ENCODE measurements around the gene TRMT5.
A peak's percentile ranks its signal among the peaks of the same experiment; 100 is the strongest.

TRMT5 gene

GRCh38 chr14:60980811-60981632 is at the start of gene TRMT5, which contains the start of gene SLC38A6:
TRMT5 (minus strand) TSS chr14:60981079; CDS start chr14:60980973, 106 bp downstream.
SLC38A6 (plus strand) TSS chr14:60981245; CDS start chr14:60981278, 33 bp downstream.
- peak within 1 kb of the TSS; percentile 90 for H3K4me3 ChIP-seq (ENCODE audit: low read length)
- peak within 1 kb of the TSS; percentile 90 for H2AFZ ChIP-seq (ENCODE audit: low read length)
- no peaks in the 10 kb centered on the region for H3K9me3 ChIP-seq (replicated peaks; ENCODE audit: insufficient read depth, low read length)
- H3K4me2 ChIP-seq (ENCODE audit: low read depth, low read length), result peak within 1 kb of the TSS; percentile 77
- no peaks in the 10 kb centered on the region for H4K20me1 ChIP-seq (ENCODE audit: insufficient read depth, low read length)
- peak within 1 kb of the TSS; percentile 65 for H3K9ac ChIP-seq (ENCODE audit: low read length)
- no peaks in the 10 kb centered on the region for H3K36me3 ChIP-seq (replicated peaks; ENCODE audit: insufficient read depth, low read length)
- H3F3A ChIP-seq (ENCODE audit: insufficient read depth, low read length), result no peaks in the 10 kb centered on the region
- DNase-seq, result peak; percentile 54
- H3K4me1 ChIP-seq (ENCODE audit: low read length), result 0 out of 2 replicates have a peak, but pooled peaks cover 3% of the 10 kb centered on the region
- no peak for TF ChIP-seq CTCF (IDR thresholded peaks at IDR 0.05; ENCODE audit: low read length)
- no peak for TF ChIP-seq EZH2 (optimal IDR thresholded peaks at IDR 0.05; ENCODE audit: low read depth, low read length)
- TF ChIP-seq EZH2phosphoT487 (IDR thresholded peaks at IDR 0.05; ENCODE audit: low read length), result no peak
- H3K27ac ChIP-seq (ENCODE audit: low read length), result peak within 1 kb of the TSS; percentile 10; the same call in 1 of the 2 replicates
- H3K9me2 ChIP-seq (replicated peaks; ENCODE audit: insufficient read depth, low read length), result no peaks in the 10 kb centered on the region
- H3K27me3 ChIP-seq (replicated peaks; ENCODE audit: insufficient read depth, low read length), result no peaks in the 10 kb centered on the region
- H3K79me2 ChIP-seq (ENCODE audit: low read length), result no peaks in the 10 kb centered on the region

GRCh38 chr14:61026526-61026925 is 45.6 kb upstream of the TRMT5 start:
- H3K9me3 ChIP-seq (replicated peaks; ENCODE audit: insufficient read depth, low read length), result no peaks in the 10 kb centered on the region
- no peak overlapping the region for H3K4me2 ChIP-seq (ENCODE audit: low read depth, low read length)

More at GRCh38 chr14:61026526-61026925, 45.6 kb upstream of the TRMT5 start:
- H3K9ac ChIP-seq (ENCODE audit: low read length), result no peak overlapping the region
- no peak for TF ChIP-seq EZH2 (optimal IDR thresholded peaks at IDR 0.05; ENCODE audit: low read depth, low read length)
- no peak for TF ChIP-seq EZH2phosphoT487 (IDR thresholded peaks at IDR 0.05; ENCODE audit: low read length)
- TF ChIP-seq CTCF (IDR thresholded peaks at IDR 0.05; ENCODE audit: low read length), result no peak
- H3K4me3 ChIP-seq (ENCODE audit: low read length), result no peak overlapping the region
- no peaks in the 10 kb centered on the region for H3F3A ChIP-seq (ENCODE audit: insufficient read depth, low read length)
- H3K79me2 ChIP-seq (ENCODE audit: low read length), result no peaks in the 10 kb centered on the region
- no peaks in the 10 kb centered on the region for H3K27me3 ChIP-seq (replicated peaks; ENCODE audit: insufficient read depth, low read length)
- H4K20me1 ChIP-seq (ENCODE audit: insufficient read depth, low read length), result no peaks in the 10 kb centered on the region
- H3K4me1 ChIP-seq (ENCODE audit: low read length), result no peaks in the 10 kb centered on the region
- H3K9me2 ChIP-seq (replicated peaks; ENCODE audit: insufficient read depth, low read length), result no peaks in the 10 kb centered on the region
- no peak overlapping the region for H3K27ac ChIP-seq (ENCODE audit: low read length)
- H3K36me3 ChIP-seq (replicated peaks; ENCODE audit: insufficient read depth, low read length), result no peaks in the 10 kb centered on the region
- DNase-seq, result no peak
- no peak overlapping the region for H2AFZ ChIP-seq (ENCODE audit: low read length)

Measured in MM.1S (cell line).